HFFc6 (cell line): ENCODE results near the gene PINK1. TPM values are rescaled to one million over a fixed set of nuclear protein-coding genes. Genes with fewer than 3 reads are reported as not detected.
"Not testable (repeated sequence)": the region's sequence is repeated elsewhere in the genome, so short reads cannot be mapped to it uniquely, and the experiment has no call there.

Experiments
- DNase-seq: peaks from one replicate; pipeline ENCODE4 v3.0.0-alpha.2; 2018
- H3K27ac Mint-ChIP-seq: 2 replicates; pipeline ENCODE4 v1.8.0; 2020; ENCODE audit warnings: mild to moderate bottlenecking, mixed read lengths
- H3K27me3 Mint-ChIP-seq: 2 replicates; pipeline ENCODE4 v1.8.0; 2021; ENCODE audit warnings: mild to moderate bottlenecking, moderate library complexity, mixed read lengths; ENCODE audit not compliant: insufficient read depth
- H3K36me3 Mint-ChIP-seq: 2 replicates; pipeline ENCODE4 v1.8.0; 2021; ENCODE audit warnings: low read depth, mixed read lengths
- H3K4me1 Mint-ChIP-seq: 2 replicates; pipeline ENCODE4 v1.8.0; 2020; ENCODE audit warnings: low read depth, mixed read lengths
- H3K4me3 Mint-ChIP-seq: 2 replicates; pipeline ENCODE4 v1.8.0; 2020; ENCODE audit warnings: mild to moderate bottlenecking, moderate library complexity, mixed read lengths
- H3K9me3 Mint-ChIP-seq: 2 replicates; pipeline ENCODE4 v1.8.0; 2020; ENCODE audit warnings: mild to moderate bottlenecking, mixed read lengths
- CTCF ChIP-seq: fragments of 200-600 bp; sonication (generic); IDR thresholded peaks from 2 replicates; pipeline ENCODE4 v1.5.0; 2021; ENCODE audit warnings: antibody characterized with exemption, mild to moderate bottlenecking
- total RNA-seq, 6 experiments: library from RNA; stranded (reverse); fragmentation: NEBNext Ultra II Directional; extraction: Animal tissue kit (Norgen Biotek cat#: 25700); gene quantifications; 2 replicates in 1 of 6; 3 replicates in 5 of 6; pipeline ENCODE4 v1.2.3, GENCODE V29; 2021

Gene PINK1
- total RNA-seq, 6 experiments from 2014 or later, result 89.9 to 134 (median 99.1) TPM

- no peaks in the 10 kb centered on the region for H3K9me3 Mint-ChIP-seq
- peaks cover 6% of the 10 kb centered on the region for H3K36me3 Mint-ChIP-seq
- H3K4me1 Mint-ChIP-seq, result no peaks in the 10 kb centered on the region; the same call in 1 of the 2 replicates
- no peak for TF ChIP-seq CTCF
- H3K27ac Mint-ChIP-seq, result no peak overlapping the region
- H3K4me3 Mint-ChIP-seq, result no peak overlapping the region
- DNase-seq, result no peak
- no peaks in the 10 kb centered on the region for H3K27me3 Mint-ChIP-seq
These were observed 37.7 kb downstream of the PINK1 start for GRCh38 chr1:20670936-20671335.

- DNase-seq, result no peak
- no peaks in the 10 kb centered on the region for H3K4me1 Mint-ChIP-seq
These were observed 39.0 kb downstream of the PINK1 start for GRCh38 chr1:20672265-20672632.

GRCh38 chr1:20673626-20674025 is 40.4 kb downstream of the PINK1 start:
- not testable (repeated sequence) for H3K27ac Mint-ChIP-seq, H3K4me1 Mint-ChIP-seq, H3K9me3 Mint-ChIP-seq, DNase-seq, H3K36me3 Mint-ChIP-seq, H3K4me3 Mint-ChIP-seq, H3K27me3 Mint-ChIP-seq

More at GRCh38 chr1:20672265-20672632, 39.0 kb downstream of the PINK1 start:
- Mint-ChIP-seq H3K4me3 (no peak overlapping the region), H3K27me3 (no peaks in the 10 kb centered on the region), H3K9me3 (no peaks in the 10 kb centered on the region), H3K27ac (no peak overlapping the region), H3K36me3 (no peaks in the 10 kb centered on the region)
- TF ChIP-seq CTCF, result no peak

GRCh38 chr1:20678599-20678998 is 45.3 kb downstream of the PINK1 start:
- no peak overlapping the region for H3K27ac Mint-ChIP-seq
- H3K27me3 Mint-ChIP-seq, result no peaks in the 10 kb centered on the region
- no peaks in the 10 kb centered on the region for H3K9me3 Mint-ChIP-seq
- DNase-seq, result no peak
- no peak overlapping the region for H3K4me3 Mint-ChIP-seq
- H3K36me3 Mint-ChIP-seq, result peaks cover 7% of the 10 kb centered on the region; the same call in 1 of the 2 replicates
- H3K4me1 Mint-ChIP-seq, result no peaks in the 10 kb centered on the region
- no peak for TF ChIP-seq CTCF

- Mint-ChIP-seq H3K36me3 (peaks cover 7% of the 10 kb centered on the region; the same call in 1 of the 2 replicates), H3K4me3 (no peak overlapping the region), H3K27ac (no peak overlapping the region), H3K27me3 (no peaks in the 10 kb centered on the region), H3K4me1 (no peaks in the 10 kb centered on the region), H3K9me3 (no peaks in the 10 kb centered on the region)
- no peak for TF ChIP-seq CTCF
- no peak for DNase-seq
These were observed 47.0 kb downstream of the PINK1 start for GRCh38 chr1:20680269-20680668.

GRCh38 chr1:20681999-20682398 is 48.7 kb downstream of the PINK1 start:
- no peak overlapping the region for H3K4me3 Mint-ChIP-seq
- no peak for TF ChIP-seq CTCF
- DNase-seq, result no peak
- H3K9me3 Mint-ChIP-seq, result no peaks in the 10 kb centered on the region
- H3K27ac Mint-ChIP-seq, result no peak overlapping the region
- H3K4me1 Mint-ChIP-seq, result no peaks in the 10 kb centered on the region
- no peaks in the 10 kb centered on the region for H3K27me3 Mint-ChIP-seq
- peaks cover 7% of the 10 kb centered on the region for H3K36me3 Mint-ChIP-seq
